GM21515 (cell line): ENCODE measurements around the gene PPP1R13B.
"Not testable (repeated sequence)": the region's sequence is repeated elsewhere in the genome, so short reads cannot be mapped to it uniquely, and the experiment has no call there.

Experiments
- ATAC-seq: cut with Tn5 transposase; IDR thresholded peaks from one replicate; pipeline ENCODE4 v1.9.1; 2021; ENCODE audit not compliant: unreplicated experiment

Gene PPP1R13B

GRCh38 chr14:103802356-103802755 is 45.0 kb downstream of the PPP1R13B start:
- no peak for ATAC-seq

DNA sequence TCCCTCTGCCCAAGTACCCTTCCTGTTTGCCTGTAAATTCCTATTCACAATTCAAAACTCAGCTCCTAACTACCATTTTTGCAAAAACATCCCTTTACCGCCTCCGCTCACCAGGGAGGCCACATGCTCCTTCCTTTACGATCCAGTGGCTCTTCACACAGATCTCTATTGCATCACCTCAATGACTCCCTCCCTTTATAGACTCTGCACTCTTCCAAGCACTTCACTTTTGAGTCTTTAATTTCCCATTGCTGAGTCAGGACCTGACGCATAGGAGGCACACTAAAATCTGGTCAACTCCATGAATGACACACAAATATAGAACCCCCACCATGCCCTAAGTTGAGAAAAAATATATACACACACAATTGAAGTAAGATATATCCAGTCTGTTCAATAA is 45.9 kb downstream of the PPP1R13B start:
- no peak for ATAC-seq

DNA sequence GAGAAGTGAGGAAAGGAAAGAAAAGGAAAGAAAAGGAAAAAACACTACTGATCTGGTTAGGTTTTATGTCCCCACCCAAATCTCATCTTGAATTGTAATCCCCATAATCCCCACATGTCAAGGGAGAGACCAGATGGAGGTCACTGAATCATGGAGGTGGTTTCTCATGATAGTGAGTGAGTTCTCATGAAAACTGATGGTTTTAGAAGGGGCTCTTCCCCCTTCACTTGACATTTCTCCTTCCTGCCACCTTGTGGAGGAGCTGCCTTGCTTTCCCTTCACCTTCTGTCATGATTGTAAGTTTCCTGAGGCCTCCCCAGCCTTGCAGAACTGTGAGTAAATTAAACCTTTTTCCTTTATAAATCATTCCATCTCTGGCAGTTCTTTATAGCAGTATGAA is 54.2 kb downstream of the PPP1R13B start:
- not testable (repeated sequence) for ATAC-seq

DNA sequence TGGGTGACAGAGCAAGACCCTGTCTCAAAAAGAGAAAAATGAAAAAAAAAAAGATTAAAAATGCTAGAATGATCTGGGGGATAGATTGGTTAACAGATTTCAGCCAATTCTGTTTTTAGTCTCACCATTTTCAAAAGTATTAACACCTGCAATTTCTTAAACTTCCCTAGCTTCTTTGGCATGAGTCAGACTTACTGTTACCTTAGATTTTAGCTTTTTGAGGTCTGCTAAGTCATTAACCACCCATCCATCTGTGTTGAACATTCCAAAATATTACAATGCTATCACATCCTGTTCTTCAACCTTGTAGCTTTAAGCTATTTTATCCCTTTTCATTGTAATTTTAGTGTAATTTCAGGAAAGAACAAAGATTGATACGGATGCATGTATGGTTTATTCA is 59.3 kb downstream of the PPP1R13B start:
- no peak for ATAC-seq

- ATAC-seq = no peak
Measured at GRCh38 chr14:103782376-103782775, 65.0 kb downstream of the PPP1R13B start.

GRCh38 chr14:103776319-103776718 is 71.1 kb downstream of the PPP1R13B start:
- ATAC-seq = not testable (repeated sequence)

- ATAC-seq = no peak
Measured at GRCh38 chr14:103775506-103775905, 71.9 kb downstream of the PPP1R13B start.

DNA sequence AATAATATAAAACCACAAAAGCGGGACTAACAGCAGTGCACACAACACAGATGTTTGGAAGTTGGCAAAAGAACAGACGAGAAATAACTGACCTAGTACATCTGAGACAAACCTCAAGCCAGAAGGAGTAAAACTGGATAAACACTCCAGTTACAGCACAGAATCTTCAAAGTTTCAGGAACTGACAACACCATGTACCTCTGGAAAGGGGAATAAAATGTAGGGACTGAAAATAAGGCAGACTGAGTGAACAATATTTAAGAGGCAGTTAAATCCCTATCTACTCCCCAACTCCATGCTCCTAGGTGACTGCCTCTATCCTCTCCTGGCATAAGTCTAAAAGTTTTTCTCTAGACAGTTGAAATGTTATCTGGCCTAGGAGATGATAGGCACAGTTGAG is 73.9 kb downstream of the PPP1R13B start:
- no peak for ATAC-seq

DNA sequence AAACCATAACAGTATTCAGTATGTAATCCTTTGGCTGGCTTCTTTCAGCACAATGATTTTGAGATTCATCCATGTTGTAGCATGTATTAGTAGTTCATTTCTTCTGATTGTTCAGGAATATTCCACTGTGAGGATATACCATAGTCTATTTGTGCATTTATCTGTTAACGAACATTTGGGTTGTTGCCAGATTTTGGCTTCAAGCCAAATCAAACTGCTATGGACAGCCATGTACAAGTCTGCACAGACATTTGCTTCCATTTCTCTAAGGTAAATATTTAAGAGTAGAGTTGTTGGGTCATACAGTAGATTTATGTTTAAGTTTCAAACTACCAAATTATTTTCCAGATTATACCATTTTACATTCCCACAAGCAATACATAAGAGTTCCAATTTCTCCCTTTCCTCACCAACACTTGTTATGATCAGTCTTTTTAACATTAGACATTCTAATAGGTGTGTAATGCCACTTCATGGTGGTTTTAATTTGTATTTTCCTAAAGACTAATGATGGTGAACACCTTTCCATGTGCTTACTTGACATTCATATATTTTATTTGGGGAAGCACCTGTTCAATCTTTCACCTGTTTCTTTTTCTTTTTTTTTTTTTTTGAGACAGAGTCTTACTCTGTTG is 75.2 kb downstream of the PPP1R13B start:
- ATAC-seq = no peak

- ATAC-seq = no peak
Measured at GRCh38 chr14:103770902-103771301, 76.5 kb downstream of the PPP1R13B start.

DNA sequence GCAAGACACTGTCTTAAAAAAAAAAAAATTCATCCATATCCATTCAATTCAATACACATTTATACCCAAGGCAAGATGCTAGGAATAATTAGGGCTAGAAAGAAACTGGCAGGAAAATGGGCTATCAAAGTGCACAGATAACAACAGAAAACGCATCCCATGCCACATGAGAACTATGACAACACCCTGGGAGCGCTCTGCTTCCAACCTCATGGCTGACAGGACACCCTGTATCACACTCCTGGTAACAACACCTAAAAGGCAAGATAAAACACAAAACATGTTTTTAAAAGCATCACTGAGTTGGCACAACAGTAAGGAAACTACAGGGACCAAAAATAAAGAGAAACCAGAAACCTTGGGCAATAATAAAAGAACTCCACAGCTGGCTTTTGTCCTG is 76.9 kb downstream of the PPP1R13B start:
- no peak for ATAC-seq

- ATAC-seq = no peak
Measured at GRCh38 chr14:103767336-103767894, 80.0 kb downstream of the PPP1R13B start.

DNA sequence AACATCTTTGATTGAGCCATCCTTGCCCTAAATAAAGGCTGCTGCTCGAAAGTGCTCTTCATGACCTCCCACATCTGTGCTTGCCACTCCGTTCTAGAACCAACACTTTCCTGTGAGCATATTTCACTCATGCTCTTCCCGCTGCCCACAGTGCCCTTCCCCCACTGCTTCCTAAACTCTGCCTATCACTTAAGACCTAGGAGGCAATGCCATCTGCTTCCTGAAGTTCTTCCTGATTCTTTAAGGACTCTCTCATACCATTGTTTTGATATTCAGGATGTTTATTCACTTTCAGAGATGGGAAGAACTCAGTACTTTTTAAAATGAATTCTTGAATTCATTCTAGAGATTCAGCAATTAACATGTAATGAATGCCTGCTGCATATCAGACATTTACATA is 81.8 kb downstream of the PPP1R13B start:
- ATAC-seq = no peak

DNA sequence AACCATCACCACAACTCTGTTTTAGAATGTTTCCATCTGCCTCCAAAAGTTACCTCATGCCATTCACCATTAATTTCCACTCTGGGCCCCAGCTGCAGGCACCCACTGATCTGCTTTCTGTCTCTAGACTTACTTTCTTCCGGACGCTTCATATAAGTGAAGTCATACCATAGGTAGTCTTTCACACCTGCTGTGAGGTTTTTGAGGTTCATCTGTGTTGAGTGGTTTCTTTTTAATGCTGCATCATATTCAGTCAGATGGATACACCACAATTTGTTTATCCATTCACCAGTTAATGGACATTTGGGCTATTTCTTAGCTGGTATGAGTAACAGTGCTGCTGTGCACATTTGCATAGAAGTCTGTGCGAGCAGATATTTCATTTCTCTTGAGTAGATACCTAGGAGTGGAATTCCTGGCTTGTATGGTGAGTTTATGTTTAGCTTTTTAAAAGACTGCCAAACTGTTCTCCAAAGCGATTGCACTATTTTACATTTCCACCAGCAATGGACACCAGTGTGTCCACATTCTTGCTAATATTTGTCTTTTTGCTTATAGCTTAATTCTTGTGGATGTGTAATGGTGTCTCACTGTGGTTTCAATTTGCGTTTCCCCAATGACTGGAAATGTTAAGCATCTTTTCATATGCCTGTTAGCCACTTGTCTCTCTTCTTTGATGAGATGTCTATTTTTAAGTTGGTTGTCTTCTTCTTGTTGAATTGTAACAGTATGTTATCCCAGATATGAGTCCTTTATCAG is 83.5 kb downstream of the PPP1R13B start:
- ATAC-seq = peak; percentile 87

GRCh38 chr14:103762541-103762940 is 84.8 kb downstream of the PPP1R13B start:
- ATAC-seq = no peak

- no peak for ATAC-seq
Measured at GRCh38 chr14:103762036-103762435, 85.3 kb downstream of the PPP1R13B start.

- ATAC-seq = no peak
Measured at GRCh38 chr14:103758059-103758776, 89.2 kb downstream of the PPP1R13B start.

- no peak for ATAC-seq
Measured at GRCh38 chr14:103755060-103755459, 92.3 kb downstream of the PPP1R13B start.

GRCh38 chr14:103753774-103754173 is 93.6 kb downstream of the PPP1R13B start:
- ATAC-seq = no peak

GRCh38 chr14:103749860-103750259 is 97.5 kb downstream of the PPP1R13B start:
- no peak for ATAC-seq

DNA sequence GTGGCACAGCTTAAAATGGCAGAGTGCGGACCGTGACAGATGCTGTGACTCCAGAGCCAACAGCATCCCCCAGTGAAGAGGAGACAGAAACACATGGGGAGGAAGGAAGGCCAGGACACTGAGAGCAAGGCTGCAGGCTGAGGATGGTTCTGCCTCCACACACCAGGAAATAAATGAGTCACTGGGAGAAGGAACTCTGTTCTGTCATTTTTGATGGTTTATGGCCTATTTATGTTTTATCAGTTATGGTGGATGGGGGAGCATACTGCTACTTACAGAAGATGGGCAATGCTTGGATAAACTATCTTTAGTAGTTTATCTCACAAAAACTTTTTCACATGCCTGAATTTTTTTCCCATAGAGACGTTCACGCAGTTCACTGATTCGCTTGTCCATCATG is 97.9 kb downstream of the PPP1R13B start:
- no peak for ATAC-seq

- ATAC-seq = no peak
Measured at GRCh38 chr14:103748534-103748857, 98.9 kb downstream of the PPP1R13B start.
